Measurements from ENCODE around the gene FAM50B. TPM values are rescaled to one million over a fixed set of nuclear protein-coding genes. Genes with fewer than 3 reads are reported as not detected.
A peak's percentile ranks its signal among the peaks of the same experiment; 100 is the strongest.

Gene FAM50B
- total and polyA plus RNA-seq, 2 of the 13 experiments (the other 11 are each of a cell fraction or from before 2014, with no cell fraction given): 0.05 TPM; not detected in 1

DNA sequence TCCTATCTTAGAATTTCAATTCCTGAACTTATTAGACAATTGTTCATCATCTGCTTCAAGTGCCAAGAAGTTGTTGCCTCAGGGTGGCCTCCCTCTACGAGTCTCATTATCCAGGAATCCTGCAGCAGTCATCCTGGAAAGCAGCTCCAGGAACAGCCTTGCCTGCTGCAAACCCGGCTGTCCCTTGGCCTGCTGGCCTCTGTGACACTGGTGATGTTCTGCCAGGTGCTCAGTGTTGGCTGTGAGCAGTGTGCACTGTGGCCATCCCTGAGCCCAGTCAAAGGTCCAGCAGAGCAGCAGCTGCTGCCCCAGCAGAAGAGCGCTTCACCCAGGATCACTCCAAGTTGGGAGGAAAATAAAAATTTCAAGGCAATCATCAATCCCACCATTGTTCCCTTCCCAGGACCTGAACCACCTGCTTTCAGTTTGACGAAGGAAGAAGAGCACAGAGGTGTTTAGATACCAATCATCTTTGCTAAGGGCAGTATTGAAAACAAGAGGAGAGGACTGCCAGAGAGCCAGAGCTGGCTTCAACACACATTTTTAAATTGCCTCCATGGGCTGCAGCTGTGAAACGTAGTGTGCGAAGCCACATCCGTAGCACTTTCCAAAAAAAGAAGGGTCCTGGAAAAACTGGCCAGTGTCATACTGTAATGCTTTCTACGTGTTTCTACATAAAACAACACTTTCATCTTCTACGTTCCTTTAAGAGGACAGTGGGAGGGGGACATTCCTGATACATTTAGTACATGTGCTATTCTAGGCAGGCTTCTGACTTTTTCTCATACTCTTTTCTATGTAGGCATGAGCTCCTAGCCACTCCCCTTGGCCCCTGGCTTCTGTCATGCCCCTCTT, 7.2 kb upstream of the FAM50B start (continued):
- TF ChIP-seq ZNF609 (CRISPR knock-in tag; IDR thresholded peaks at IDR 0.05; ENCODE audit: borderline replicate concordance) (0 out of 2 replicates have a peak, but pooled peaks have one; percentile 46), PPARG (CRISPR knock-in tag; conservative IDR thresholded peaks at IDR 0.05) (no peak), ZKSCAN8 (CRISPR knock-in tag; IDR thresholded peaks at IDR 0.05; ENCODE audit: borderline replicate concordance) (no peak), ZGPAT (CRISPR knock-in tag; IDR thresholded peaks at IDR 0.05) (no peak), TSC22D2 (CRISPR knock-in tag; IDR thresholded peaks at IDR 0.05; ENCODE audit: borderline replicate concordance) (no peak), RCOR2 (CRISPR knock-in tag; IDR thresholded peaks at IDR 0.05) (no peak), ZZZ3 (CRISPR knock-in tag; IDR thresholded peaks at IDR 0.05; ENCODE audit: borderline replicate concordance) (no peak)
- TF ChIP-seq, protein P1, sequence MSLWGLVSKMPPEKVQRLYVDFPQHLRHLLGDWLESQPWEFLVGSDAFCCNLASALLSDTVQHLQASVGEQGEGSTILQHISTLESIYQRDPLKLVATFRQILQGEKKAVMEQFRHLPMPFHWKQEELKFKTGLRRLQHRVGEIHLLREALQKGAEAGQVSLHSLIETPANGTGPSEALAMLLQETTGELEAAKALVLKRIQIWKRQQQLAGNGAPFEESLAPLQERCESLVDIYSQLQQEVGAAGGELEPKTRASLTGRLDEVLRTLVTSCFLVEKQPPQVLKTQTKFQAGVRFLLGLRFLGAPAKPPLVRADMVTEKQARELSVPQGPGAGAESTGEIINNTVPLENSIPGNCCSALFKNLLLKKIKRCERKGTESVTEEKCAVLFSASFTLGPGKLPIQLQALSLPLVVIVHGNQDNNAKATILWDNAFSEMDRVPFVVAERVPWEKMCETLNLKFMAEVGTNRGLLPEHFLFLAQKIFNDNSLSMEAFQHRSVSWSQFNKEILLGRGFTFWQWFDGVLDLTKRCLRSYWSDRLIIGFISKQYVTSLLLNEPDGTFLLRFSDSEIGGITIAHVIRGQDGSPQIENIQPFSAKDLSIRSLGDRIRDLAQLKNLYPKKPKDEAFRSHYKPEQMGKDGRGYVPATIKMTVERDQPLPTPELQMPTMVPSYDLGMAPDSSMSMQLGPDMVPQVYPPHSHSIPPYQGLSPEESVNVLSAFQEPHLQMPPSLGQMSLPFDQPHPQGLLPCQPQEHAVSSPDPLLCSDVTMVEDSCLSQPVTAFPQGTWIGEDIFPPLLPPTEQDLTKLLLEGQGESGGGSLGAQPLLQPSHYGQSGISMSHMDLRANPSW (CRISPR knock-in tag; IDR thresholded peaks at IDR 0.05; ENCODE audit: borderline replicate concordance): no peak
- TF ChIP-seq, protein P2, sequence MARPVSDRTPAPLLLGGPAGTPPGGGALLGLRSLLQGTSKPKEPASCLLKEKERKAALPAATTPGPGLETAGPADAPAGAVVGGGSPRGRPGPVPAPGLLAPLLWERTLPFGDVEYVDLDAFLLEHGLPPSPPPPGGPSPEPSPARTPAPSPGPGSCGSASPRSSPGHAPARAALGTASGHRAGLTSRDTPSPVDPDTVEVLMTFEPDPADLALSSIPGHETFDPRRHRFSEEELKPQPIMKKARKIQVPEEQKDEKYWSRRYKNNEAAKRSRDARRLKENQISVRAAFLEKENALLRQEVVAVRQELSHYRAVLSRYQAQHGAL (CRISPR knock-in tag; IDR thresholded peaks at IDR 0.05; ENCODE audit: not compliant biosample characterization): no peak

All from HepG2 (cell line).